GM18519 (cell line): ENCODE measurements around the gene KCNG2.
"Not testable (repeated sequence)": the region's sequence is repeated elsewhere in the genome, so short reads cannot be mapped to it uniquely, and the experiment has no call there.

ENCODE experiments used
- ATAC-seq: cut with Tn5 transposase; IDR thresholded peaks from one replicate; pipeline ENCODE4 v1.9.1; 2021; ENCODE audit warnings: mild to moderate bottlenecking, moderate library complexity; ENCODE audit not compliant: unreplicated experiment, low FRiP score

KCNG2 gene

GRCh38 chr18:79866889-79867574, 69.3 kb downstream of the KCNG2 start:
- no peak for ATAC-seq

GRCh38 chr18:79867666-79868065, 69.9 kb downstream of the KCNG2 start:
- ATAC-seq: no peak

GRCh38 chr18:79868168-79868784, 70.5 kb downstream of the KCNG2 start:
- ATAC-seq: no peak

- no peak for ATAC-seq
Measured at GRCh38 chr18:79868811-79869541, 71.2 kb downstream of the KCNG2 start.

- no peak for ATAC-seq
Measured at GRCh38 chr18:79869591-79870300, 72.0 kb downstream of the KCNG2 start.

GRCh38 chr18:79870301-79871025, 72.7 kb downstream of the KCNG2 start:
- no peak for ATAC-seq

- ATAC-seq: no peak
Measured at GRCh38 chr18:79871026-79871390, 73.3 kb downstream of the KCNG2 start.

GRCh38 chr18:79871481-79872091, 73.8 kb downstream of the KCNG2 start:
- ATAC-seq: no peak

GRCh38 chr18:79872527-79873444, 75.0 kb downstream of the KCNG2 start:
- no peak for ATAC-seq

- no peak for ATAC-seq
Measured at GRCh38 chr18:79873449-79874110, 75.8 kb downstream of the KCNG2 start.

- ATAC-seq: no peak
Measured at GRCh38 chr18:79874553-79875530, 77.1 kb downstream of the KCNG2 start.

GRCh38 chr18:79875531-79875919, 77.8 kb downstream of the KCNG2 start:
- ATAC-seq: no peak

GRCh38 chr18:79875931-79876461, 78.3 kb downstream of the KCNG2 start:
- ATAC-seq: no peak

GRCh38 chr18:79876497-79876896, 78.8 kb downstream of the KCNG2 start:
- no peak for ATAC-seq

GRCh38 chr18:79877163-79878091, 79.7 kb downstream of the KCNG2 start:
- ATAC-seq: no peak

GRCh38 chr18:79878246-79878645, 80.5 kb downstream of the KCNG2 start:
- not testable (repeated sequence) for ATAC-seq
